Neuronal stem cell (in vitro differentiated cells): Measurements from ENCODE around the gene ZXDB.

Source experiments
- DNase-seq: peaks from one replicate; pipeline ENCODE4 v3.0.0-alpha.2; 2013; ENCODE audit warnings: low spot score
- H2AFZ ChIP-seq: one replicate; pipeline ENCODE4 v1.6.1; 2013; ENCODE audit warnings: mild to moderate bottlenecking, low read length, inconsistent platforms
- H2AK5ac ChIP-seq: 2 replicates; pipeline ENCODE4 v1.6.1; 2013; ENCODE audit warnings: low read depth, mild to moderate bottlenecking, inconsistent platforms, low read length, moderate library complexity, mixed read lengths
- H2BK120ac ChIP-seq: 2 replicates; pipeline ENCODE4 v1.6.1; 2013; ENCODE audit warnings: low read depth, mild to moderate bottlenecking, inconsistent platforms, low read length, moderate library complexity, mixed read lengths
- H2BK12ac ChIP-seq: one replicate; pipeline ENCODE4 v1.6.1; 2013; ENCODE audit warnings: low read length, inconsistent platforms
- H2BK15ac ChIP-seq: 2 replicates; pipeline ENCODE4 v1.6.1; 2013; ENCODE audit warnings: mild to moderate bottlenecking, low read length, inconsistent platforms, mixed read lengths
- H2BK5ac ChIP-seq: one replicate; pipeline ENCODE4 v1.6.1; 2013; ENCODE audit warnings: inconsistent platforms, mild to moderate bottlenecking, low read length, moderate library complexity
- H3K14ac ChIP-seq: one replicate; pipeline ENCODE4 v1.6.1; 2013; ENCODE audit warnings: low read length, inconsistent platforms
- H3K18ac ChIP-seq: 2 replicates; pipeline ENCODE4 v1.6.1; 2013; ENCODE audit warnings: low read length, inconsistent platforms
- H3K23ac ChIP-seq: 2 replicates; pipeline ENCODE4 v1.6.1; 2013; ENCODE audit warnings: low read depth, mild to moderate bottlenecking, mixed read lengths, low read length, inconsistent platforms; ENCODE audit not compliant: poor library complexity
- H3K27ac ChIP-seq: replicated peaks from 3 replicates; pipeline ENCODE4 v1.5.1; 2013; ENCODE audit warnings: low read length, inconsistent platforms
- H3K27me3 ChIP-seq, 3 experiments: 2 replicates each; pipeline ENCODE4 v1.6.1; 2013; ENCODE audit warnings: low read length in 3 of 3, mild to moderate bottlenecking in 2 of 3, inconsistent platforms in 1 of 3, low read depth in 1 of 3, mixed read lengths in 1 of 3, moderate library complexity in 1 of 3; ENCODE audit not compliant: control insufficient read depth in 3 of 3, insufficient read depth in 3 of 3
- H3K36me3 ChIP-seq, 2 donors: replicated peaks in 1 of 2; 2 replicates each; pipeline ENCODE4 v1.6.1; 2013; ENCODE audit warnings: low read length in 2 of 2; ENCODE audit not compliant: control insufficient read depth in 2 of 2, insufficient read depth in 2 of 2
- H3K4ac ChIP-seq: 2 replicates; pipeline ENCODE4 v1.6.1; 2013; ENCODE audit warnings: inconsistent platforms, mild to moderate bottlenecking, low read length, moderate library complexity
- H3K4me1 ChIP-seq, 2 donors: 1 replicate in 1 of 2; 2 replicates in 1 of 2; pipeline ENCODE4 v1.6.1; 2013; ENCODE audit warnings: low read length in 2 of 2, low read depth in 1 of 2; ENCODE audit not compliant: control insufficient read depth in 2 of 2, insufficient read depth in 1 of 2
- H3K4me2 ChIP-seq: one replicate; pipeline ENCODE4 v1.6.1; 2013; ENCODE audit warnings: mild to moderate bottlenecking, low read length, inconsistent platforms; ENCODE audit not compliant: insufficient read depth, poor library complexity, severe bottlenecking
- H3K4me3 ChIP-seq, 2 donors: 2 replicates each; pipeline ENCODE4 v1.5.1; 2013; ENCODE audit warnings: low read length in 2 of 2, mild to moderate bottlenecking in 2 of 2, inconsistent platforms in 1 of 2, moderate library complexity in 1 of 2
- H3K79me1 ChIP-seq: one replicate; pipeline ENCODE4 v1.6.1; 2013; ENCODE audit warnings: low read depth, mild to moderate bottlenecking, inconsistent platforms, low read length, moderate library complexity
- H3K9ac ChIP-seq: one replicate; pipeline ENCODE4 v1.6.1; 2013; ENCODE audit warnings: mild to moderate bottlenecking, low read depth, low read length, inconsistent platforms; ENCODE audit not compliant: poor library complexity
- H3K9me3 ChIP-seq, 2 donors: replicated peaks in 1 of 2; 2 replicates each; pipeline versions ENCODE3 to v1.6.1; 2013; ENCODE audit warnings: low read length in 2 of 2, mild to moderate bottlenecking in 2 of 2, inconsistent platforms in 1 of 2, low read depth in 1 of 2, mixed read lengths in 1 of 2, moderate library complexity in 1 of 2; ENCODE audit not compliant: control insufficient read depth in 2 of 2, insufficient read depth in 1 of 2
- H4K8ac ChIP-seq: one replicate; pipeline ENCODE4 v1.6.1; 2013; ENCODE audit warnings: low read depth, mild to moderate bottlenecking, inconsistent platforms, low read length, moderate library complexity
- H4K91ac ChIP-seq: one replicate; pipeline ENCODE4 v1.6.1; 2013; ENCODE audit warnings: low read length, low read depth, mild to moderate bottlenecking, inconsistent platforms; ENCODE audit not compliant: poor library complexity
- WGBS, 2 donors: extraction: QIAGEN DNeasy Blood & Tissue Kit; methylation state at CpG; one replicate each; pipeline ENCODE4 v1.1.7; 2013; ENCODE audit warnings: missing lambda C conversion rate in 2 of 2, mixed read lengths in 1 of 2; ENCODE audit not compliant: insufficient read length in 2 of 2, insufficient replicate concordance in 1 of 2; ENCODE audit errors: extremely low coverage in 2 of 2; 5-methylcytosine and 5-hydroxymethylcytosine counted together

ZXDB gene

DNA sequence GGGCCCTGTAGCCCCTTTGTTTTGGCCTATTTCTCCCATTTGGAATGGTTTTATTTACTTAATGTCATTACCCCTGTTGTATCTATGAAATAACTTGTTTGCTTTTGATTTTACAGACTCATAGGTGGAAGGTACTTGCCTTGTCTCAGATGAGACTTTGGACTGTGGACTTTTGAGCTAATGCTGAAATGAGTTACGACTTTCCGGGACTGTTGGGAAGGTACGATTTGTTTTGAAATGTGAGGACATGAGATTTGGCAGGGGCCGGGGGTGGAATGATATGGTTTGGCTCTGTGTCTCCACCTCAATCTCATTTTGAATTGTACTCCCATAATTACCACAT lies 48.8 kb downstream of the ZXDB start:
- whole genome bisulfite sequencing, 2 donors, result no CpG with 5 or more reads among the region's 4 CpGs

DNA sequence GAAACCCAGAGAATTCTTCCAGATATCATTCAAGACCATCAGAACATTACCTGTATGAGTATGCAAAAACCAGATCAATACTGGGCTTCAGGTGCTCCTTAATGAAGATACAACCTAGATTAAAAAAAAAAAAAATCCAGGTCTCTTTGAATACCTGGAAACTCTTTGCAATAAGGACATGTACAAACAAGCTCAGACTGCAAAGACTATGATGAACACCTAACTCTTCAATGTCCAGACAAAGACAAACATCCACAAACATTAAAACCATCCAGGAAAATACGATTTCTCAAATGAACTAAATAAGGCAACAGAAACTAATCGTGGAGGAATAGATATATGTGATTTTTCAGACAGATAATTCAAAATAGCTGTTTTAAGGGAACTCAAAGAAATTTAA lies 49.5 kb downstream of the ZXDB start:
- Histone ChIP-seq H4K91ac (no peak overlapping the region), H3K36me3 (no peaks in the 10 kb centered on the region), H3K4me2 (no peak overlapping the region), H3K27ac (no peak overlapping the region), H3K9ac (no peak overlapping the region), H3K27me3 (no peaks in the 10 kb centered on the region), H3K18ac (no peak overlapping the region), H3K23ac (no peak overlapping the region), H2BK12ac (no peak overlapping the region), H2AFZ (no peak overlapping the region), H2BK5ac (no peak overlapping the region), H3K14ac (no peak overlapping the region), H2BK15ac (no peak overlapping the region), H3K4me1 (no peaks in the 10 kb centered on the region), H2BK120ac (no peak overlapping the region), H3K4ac (no peak overlapping the region), H3K4me3 (no peak overlapping the region), H2AK5ac (no peak overlapping the region), H3K9me3 (no peaks in the 10 kb centered on the region), H4K8ac (no peak overlapping the region), H3K79me1 (no peaks in the 10 kb centered on the region)
- no peak for DNase-seq
- WGBS, 2 donors, result no CpG with 5 or more reads among the region's 2 CpGs

More for the DNA sequence above, 48.8 kb downstream of the ZXDB start:
- Histone ChIP-seq H3K4me1 (no peaks in the 10 kb centered on the region), H3K4me3 (no peak overlapping the region), H3K4ac (no peak overlapping the region), H2AFZ (no peak overlapping the region), H3K4me2 (no peak overlapping the region), H3K27me3 (no peaks in the 10 kb centered on the region), H4K8ac (no peak overlapping the region), H3K36me3 (no peaks in the 10 kb centered on the region), H2BK5ac (no peak overlapping the region), H3K27ac (no peak overlapping the region), H3K18ac (no peak overlapping the region), H3K9ac (no peak overlapping the region), H2AK5ac (no peak overlapping the region), H3K23ac (no peak overlapping the region), H3K79me1 (no peaks in the 10 kb centered on the region), H2BK12ac (no peak overlapping the region), H2BK120ac (no peak overlapping the region), H4K91ac (no peak overlapping the region), H3K9me3 (no peaks in the 10 kb centered on the region), H3K14ac (no peak overlapping the region), H2BK15ac (no peak overlapping the region)
- no peak for DNase-seq

DNA sequence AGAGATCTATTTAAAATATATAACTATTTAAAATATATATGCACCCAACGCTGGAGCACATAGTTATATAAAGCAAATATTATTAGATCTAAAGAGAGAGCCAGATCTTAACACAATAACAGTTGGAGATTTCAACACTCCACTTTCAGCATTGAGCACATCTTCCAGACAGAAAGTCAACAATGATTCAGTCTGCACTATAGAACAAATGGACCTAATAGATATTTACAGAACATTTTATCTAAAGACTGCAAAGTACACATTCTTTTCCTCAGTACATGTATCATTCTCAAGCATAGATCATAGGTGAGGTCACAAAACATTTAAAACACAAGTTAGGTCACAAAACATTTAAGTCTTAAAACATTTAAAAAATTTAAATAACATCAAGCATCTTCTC lies 51.9 kb downstream of the ZXDB start:
- WGBS, 2 donors, result no CpG with 5 or more reads among the region's 1 CpG
- no peak overlapping the region for H2BK15ac ChIP-seq

DNA sequence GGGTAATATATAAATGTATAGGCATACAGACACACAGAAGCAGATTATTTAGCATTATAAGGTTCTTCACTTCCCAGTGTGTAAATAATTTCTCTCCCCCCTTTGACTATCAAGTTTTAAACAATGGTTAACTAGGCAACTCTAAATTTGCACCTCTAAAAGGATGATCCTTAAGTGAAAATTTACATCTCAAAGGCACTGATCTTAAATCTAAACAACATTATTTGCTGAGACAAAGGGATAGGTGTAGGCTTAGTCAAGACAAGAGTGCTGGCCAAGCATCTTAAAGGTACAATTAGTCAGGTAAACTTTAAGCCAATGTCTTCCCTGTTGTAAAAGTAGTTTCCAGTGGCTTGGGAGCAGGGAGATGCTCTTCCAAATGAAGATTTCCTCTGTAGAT lies 55.2 kb downstream of the ZXDB start:
- DNase-seq, result no peak
- Histone ChIP-seq H3K4me3 (no peak overlapping the region), H3K27me3 (no peaks in the 10 kb centered on the region), H2BK12ac (no peak overlapping the region), H2AK5ac (no peak overlapping the region), H2BK15ac (no peak overlapping the region), H3K79me1 (no peaks in the 10 kb centered on the region), H3K27ac (no peak overlapping the region), H4K91ac (no peak overlapping the region), H2AFZ (no peak overlapping the region), H3K4ac (no peak overlapping the region), H3K23ac (no peak overlapping the region), H3K9me3 (no peaks in the 10 kb centered on the region), H2BK5ac (no peak overlapping the region), H3K18ac (no peak overlapping the region), H4K8ac (no peak overlapping the region), H2BK120ac (no peak overlapping the region), H3K14ac (no peak overlapping the region), H3K9ac (no peak overlapping the region), H3K4me1 (peaks cover 0 to 3% of the 10 kb centered on the region in 2 donors), H3K4me2 (no peak overlapping the region), H3K36me3 (no peaks in the 10 kb centered on the region)

More for the DNA sequence above, 51.9 kb downstream of the ZXDB start:
- H3K23ac ChIP-seq, result no peak overlapping the region
- no peak overlapping the region for H2AK5ac ChIP-seq
- no peak overlapping the region for H3K4me2 ChIP-seq
- no peak overlapping the region for H2BK12ac ChIP-seq
- no peak overlapping the region for H3K4me3 ChIP-seq
- H2BK5ac ChIP-seq, result no peak overlapping the region
- no peak overlapping the region for H3K4ac ChIP-seq
- no peaks in the 10 kb centered on the region for H3K9me3 ChIP-seq
- no peak for DNase-seq
- no peaks in the 10 kb centered on the region for H3K27me3 ChIP-seq
- H3K4me1 ChIP-seq, result no peaks in the 10 kb centered on the region
- H4K91ac ChIP-seq, result no peak overlapping the region
- H3K18ac ChIP-seq, result no peak overlapping the region
- no peak overlapping the region for H3K27ac ChIP-seq
- H3K36me3 ChIP-seq, result no peaks in the 10 kb centered on the region
- no peak overlapping the region for H3K14ac ChIP-seq
- H4K8ac ChIP-seq, result no peak overlapping the region
- no peaks in the 10 kb centered on the region for H3K79me1 ChIP-seq
- H2AFZ ChIP-seq, result no peak overlapping the region
- no peak overlapping the region for H2BK120ac ChIP-seq
- no peak overlapping the region for H3K9ac ChIP-seq
